ENCODE measurements around the gene SLC22A2.

Gene SLC22A2

GRCh38 chr6:160198606-160199211 lies 59.9 kb downstream of the SLC22A2 start:
- DNase-seq, result no peak
- intact Hi-C loops (cut with DNase I; ENCODE audit: low total_unique reads), result no loop called here
- TF ChIP-seq CTCF (IDR thresholded peaks at IDR 0.05), result no peak
- Histone ChIP-seq H3K36me3 (no peaks in the 10 kb centered on the region), H3K9me3 (peaks cover 0 to 16% (median 7%) of the 10 kb centered on the region in 3 donors), H3K27ac (no peak overlapping the region), H3K4me3 (no peak overlapping the region), H3K4me1 (peaks cover 0 to 34% (median 14%) of the 10 kb centered on the region in 4 donors), H3K27me3 (no peaks in the 10 kb centered on the region)

GRCh38 chr6:160197662-160198061 lies 61.0 kb downstream of the SLC22A2 start:
- peaks cover 0 to 21% (median 8%) of the 10 kb centered on the region in 3 donors for H3K9me3 ChIP-seq
- no peak overlapping the region for H3K27ac ChIP-seq
- H3K4me1 ChIP-seq, result peaks cover 0 to 23% (median 6%) of the 10 kb centered on the region in 4 donors
- DNase-seq, result no peak
- no peaks in the 10 kb centered on the region for H3K36me3 ChIP-seq
- TF ChIP-seq CTCF (IDR thresholded peaks at IDR 0.05), result no peak
- intact Hi-C loops (cut with DNase I; ENCODE audit: low total_unique reads), result no loop called here
- H3K27me3 ChIP-seq, result no peaks in the 10 kb centered on the region
- no peak overlapping the region for H3K4me3 ChIP-seq

- intact Hi-C loops (cut with DNase I; ENCODE audit: low total_unique reads), result no loop called here
These were observed 63.8 kb downstream of the SLC22A2 start for GRCh38 chr6:160194808-160195207.

GRCh38 chr6:160192840-160193239 lies 65.8 kb downstream of the SLC22A2 start:
- TF ChIP-seq CTCF (IDR thresholded peaks at IDR 0.05), result no peak
- Histone ChIP-seq H3K27ac (no peak overlapping the region), H3K4me1 (no peaks in the 10 kb centered on the region), H3K4me3 (no peak overlapping the region), H3K9me3 (peaks cover 0 to 25% (median 12%) of the 10 kb centered on the region in 3 donors), H3K36me3 (no peaks in the 10 kb centered on the region), H3K27me3 (no peaks in the 10 kb centered on the region)
- intact Hi-C loops (cut with DNase I; ENCODE audit: low total_unique reads), result no loop called here
- no peak for DNase-seq

More at GRCh38 chr6:160194808-160195207, 63.8 kb downstream of the SLC22A2 start:
- Histone ChIP-seq H3K9me3 (peaks cover 0 to 25% (median 12%) of the 10 kb centered on the region in 3 donors), H3K27ac (no peak overlapping the region), H3K4me1 (no peaks in the 10 kb centered on the region), H3K4me3 (no peak overlapping the region), H3K27me3 (no peaks in the 10 kb centered on the region), H3K36me3 (no peaks in the 10 kb centered on the region)
- no peak for TF ChIP-seq CTCF (IDR thresholded peaks at IDR 0.05)
- no peak for DNase-seq

- Histone ChIP-seq H3K27ac (no peak overlapping the region), H3K36me3 (no peaks in the 10 kb centered on the region), H3K4me1 (no peaks in the 10 kb centered on the region), H3K27me3 (no peaks in the 10 kb centered on the region), H3K9me3 (peaks cover 0 to 25% (median 12%) of the 10 kb centered on the region in 3 donors), H3K4me3 (no peak overlapping the region)
- no peak for DNase-seq
- no peak for TF ChIP-seq CTCF (IDR thresholded peaks at IDR 0.05)
- intact Hi-C loops (cut with DNase I; ENCODE audit: low total_unique reads), result no loop called here
These were observed 67.6 kb downstream of the SLC22A2 start for GRCh38 chr6:160190973-160191372.
